ENCODE data around the gene RFNG. TPM values are rescaled to one million over a fixed set of nuclear protein-coding genes. Genes with fewer than 3 reads are reported as not detected.
A peak's percentile ranks its signal among the peaks of the same experiment; 100 is the strongest.

The RFNG gene
- total RNA-seq, 1 donor = 33.3 TPM

DNA sequence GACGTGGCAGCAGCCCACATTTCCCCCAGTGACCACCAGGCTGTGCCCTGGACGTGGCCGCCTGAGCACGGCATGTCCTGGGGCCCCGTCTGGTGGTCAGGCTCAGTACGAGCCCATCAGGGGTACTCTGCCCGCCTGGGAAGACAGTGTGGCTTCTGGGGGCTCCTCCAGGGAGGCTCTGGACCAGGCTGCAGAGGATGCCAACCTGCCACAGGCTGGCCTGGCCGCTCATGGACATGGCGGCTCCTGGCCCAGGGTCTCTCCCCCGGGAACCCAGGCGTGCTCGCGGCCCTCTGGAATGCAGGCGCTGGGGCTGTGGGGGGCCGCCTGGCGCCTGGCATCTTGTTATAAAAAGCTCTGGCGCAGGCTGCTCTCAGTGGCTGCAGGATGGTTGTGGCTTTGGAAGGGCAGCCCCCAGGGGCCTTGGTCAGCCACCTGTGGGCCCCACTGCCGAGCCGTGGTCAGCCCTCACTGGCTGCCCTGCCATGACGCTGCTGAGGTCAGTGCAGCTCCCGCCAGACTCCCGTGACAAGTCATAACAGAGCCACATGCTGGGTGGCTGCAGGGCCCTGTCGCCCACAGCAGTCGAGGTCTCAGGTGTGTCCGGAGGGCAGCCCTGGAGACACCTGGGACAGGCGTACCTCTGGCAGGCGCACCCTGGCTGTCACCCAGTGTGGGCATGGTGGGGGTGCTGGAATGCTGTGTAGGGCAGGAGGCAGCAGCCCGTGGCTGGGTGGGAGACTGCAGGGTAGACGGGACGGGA, 43.9 kb downstream of the RFNG start:
- H3K4me3 ChIP-seq (ENCODE audit: low read depth, low read length) = no peak overlapping the region
- DNase-seq (ENCODE audit: low read depth) = no peak
- TF ChIP-seq, protein P1, sequence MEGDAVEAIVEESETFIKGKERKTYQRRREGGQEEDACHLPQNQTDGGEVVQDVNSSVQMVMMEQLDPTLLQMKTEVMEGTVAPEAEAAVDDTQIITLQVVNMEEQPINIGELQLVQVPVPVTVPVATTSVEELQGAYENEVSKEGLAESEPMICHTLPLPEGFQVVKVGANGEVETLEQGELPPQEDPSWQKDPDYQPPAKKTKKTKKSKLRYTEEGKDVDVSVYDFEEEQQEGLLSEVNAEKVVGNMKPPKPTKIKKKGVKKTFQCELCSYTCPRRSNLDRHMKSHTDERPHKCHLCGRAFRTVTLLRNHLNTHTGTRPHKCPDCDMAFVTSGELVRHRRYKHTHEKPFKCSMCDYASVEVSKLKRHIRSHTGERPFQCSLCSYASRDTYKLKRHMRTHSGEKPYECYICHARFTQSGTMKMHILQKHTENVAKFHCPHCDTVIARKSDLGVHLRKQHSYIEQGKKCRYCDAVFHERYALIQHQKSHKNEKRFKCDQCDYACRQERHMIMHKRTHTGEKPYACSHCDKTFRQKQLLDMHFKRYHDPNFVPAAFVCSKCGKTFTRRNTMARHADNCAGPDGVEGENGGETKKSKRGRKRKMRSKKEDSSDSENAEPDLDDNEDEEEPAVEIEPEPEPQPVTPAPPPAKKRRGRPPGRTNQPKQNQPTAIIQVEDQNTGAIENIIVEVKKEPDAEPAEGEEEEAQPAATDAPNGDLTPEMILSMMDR (IDR thresholded peaks at IDR 0.05; ENCODE audit: insufficient read depth, low read length) = no peak

DNA sequence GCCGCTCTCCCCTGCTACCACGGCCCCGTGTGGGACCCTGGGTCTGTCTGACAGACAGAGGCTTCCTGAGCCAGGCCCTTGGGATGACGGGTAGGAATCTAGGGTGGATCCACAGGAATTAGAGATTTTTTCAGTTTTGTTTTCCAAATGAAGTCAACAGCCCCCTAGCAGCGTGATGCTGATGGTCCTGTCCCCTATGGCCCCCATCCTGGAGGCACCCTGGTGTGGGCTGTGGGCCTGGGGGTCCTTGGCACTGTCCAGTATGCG, 44.5 kb downstream of the RFNG start:
- H3K4me3 ChIP-seq (ENCODE audit: low read depth, low read length) = no peak overlapping the region
- no peak for DNase-seq (ENCODE audit: low read depth)
- TF ChIP-seq, protein P1 (IDR thresholded peaks at IDR 0.05; ENCODE audit: insufficient read depth, low read length) = no peak

- peak; percentile 62 for DNase-seq (ENCODE audit: low read depth)
- no peak overlapping the region for H3K4me3 ChIP-seq (ENCODE audit: low read depth, low read length)
- TF ChIP-seq, protein P1 (IDR thresholded peaks at IDR 0.05; ENCODE audit: insufficient read depth, low read length) = no peak
Observed at GRCh38 chr17:82006468-82007227, 45.0 kb downstream of the RFNG start.

GRCh38 chr17:82005701-82006348, 45.8 kb downstream of the RFNG start:
- no peak for DNase-seq (ENCODE audit: low read depth)
- no peak overlapping the region for H3K4me3 ChIP-seq (ENCODE audit: low read depth, low read length)
- TF ChIP-seq, protein P1 (IDR thresholded peaks at IDR 0.05; ENCODE audit: insufficient read depth, low read length) = no peak

DNA sequence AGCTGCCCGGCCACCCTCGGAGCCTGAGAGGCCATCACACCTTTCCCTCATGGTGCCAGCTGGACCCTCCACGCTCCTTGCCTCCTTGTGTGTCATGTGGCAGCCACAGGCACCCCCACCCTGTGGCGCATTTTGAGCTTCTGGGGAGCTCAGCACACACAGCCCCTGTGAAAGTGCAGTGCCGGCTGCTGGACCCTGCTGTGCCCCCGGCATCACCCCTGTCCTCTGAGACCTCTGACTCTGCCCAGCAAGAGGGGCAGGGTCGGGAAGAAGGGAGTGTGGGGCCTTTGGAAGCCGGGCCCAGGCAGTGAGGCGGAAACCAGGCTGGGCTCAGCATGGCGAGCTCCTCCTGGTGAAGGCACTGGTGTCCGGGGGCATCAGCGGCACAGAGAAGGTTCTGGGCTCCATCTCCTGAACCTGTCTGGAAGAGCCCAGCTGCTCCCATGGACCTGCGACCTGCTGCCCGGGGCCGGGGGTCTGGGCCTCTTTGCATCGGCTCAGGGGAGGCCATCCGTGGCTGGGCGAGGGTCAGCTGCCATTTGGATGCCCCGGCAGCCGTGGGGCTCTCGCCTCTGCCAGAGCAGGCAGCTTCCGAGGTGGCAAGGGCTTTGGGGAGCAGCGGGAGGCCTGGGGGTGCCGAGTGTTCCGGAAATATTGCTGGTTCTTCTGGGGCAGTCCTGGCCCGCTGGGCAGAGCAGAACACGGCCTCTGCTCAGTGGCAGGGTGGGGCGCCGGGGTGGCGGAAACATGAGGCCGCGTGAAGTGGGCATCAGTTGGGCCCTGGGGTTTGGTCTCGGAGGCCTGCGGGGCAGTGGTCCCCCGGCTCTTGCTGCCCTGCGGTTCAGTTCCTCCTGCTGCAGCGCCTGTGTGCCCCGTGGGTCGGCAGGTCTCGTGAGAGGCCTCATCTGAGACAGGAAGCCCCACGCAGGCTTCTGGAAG, 46.8 kb downstream of the RFNG start:
- TF ChIP-seq, protein P1 (IDR thresholded peaks at IDR 0.05; ENCODE audit: insufficient read depth, low read length) = no peak
- no peak for DNase-seq (ENCODE audit: low read depth)
- H3K4me3 ChIP-seq (ENCODE audit: low read depth, low read length) = no peak overlapping the region
